ENCODE data around the gene ENOX2.

Gene ENOX2

DNA sequence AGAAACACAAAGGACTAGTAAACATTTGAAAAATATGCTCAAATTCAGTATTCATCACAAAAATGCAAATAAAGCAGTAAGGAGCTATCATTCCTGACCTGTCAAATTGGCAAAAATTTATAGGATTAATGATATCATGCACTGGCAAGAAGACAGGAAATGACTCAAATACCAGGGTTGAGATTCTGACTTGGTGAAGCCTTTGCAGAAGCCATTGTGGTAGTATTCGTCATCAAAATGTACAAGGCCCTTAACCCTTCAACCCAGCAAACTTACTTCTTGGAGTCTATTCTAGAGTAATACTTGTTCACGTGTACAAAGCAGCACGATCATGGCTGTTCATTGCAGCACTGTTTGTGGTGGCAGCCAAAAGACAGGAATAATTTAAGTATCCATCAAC is 132.4 kb downstream of the ENOX2 start:
- TF ChIP-seq, protein P1, sequence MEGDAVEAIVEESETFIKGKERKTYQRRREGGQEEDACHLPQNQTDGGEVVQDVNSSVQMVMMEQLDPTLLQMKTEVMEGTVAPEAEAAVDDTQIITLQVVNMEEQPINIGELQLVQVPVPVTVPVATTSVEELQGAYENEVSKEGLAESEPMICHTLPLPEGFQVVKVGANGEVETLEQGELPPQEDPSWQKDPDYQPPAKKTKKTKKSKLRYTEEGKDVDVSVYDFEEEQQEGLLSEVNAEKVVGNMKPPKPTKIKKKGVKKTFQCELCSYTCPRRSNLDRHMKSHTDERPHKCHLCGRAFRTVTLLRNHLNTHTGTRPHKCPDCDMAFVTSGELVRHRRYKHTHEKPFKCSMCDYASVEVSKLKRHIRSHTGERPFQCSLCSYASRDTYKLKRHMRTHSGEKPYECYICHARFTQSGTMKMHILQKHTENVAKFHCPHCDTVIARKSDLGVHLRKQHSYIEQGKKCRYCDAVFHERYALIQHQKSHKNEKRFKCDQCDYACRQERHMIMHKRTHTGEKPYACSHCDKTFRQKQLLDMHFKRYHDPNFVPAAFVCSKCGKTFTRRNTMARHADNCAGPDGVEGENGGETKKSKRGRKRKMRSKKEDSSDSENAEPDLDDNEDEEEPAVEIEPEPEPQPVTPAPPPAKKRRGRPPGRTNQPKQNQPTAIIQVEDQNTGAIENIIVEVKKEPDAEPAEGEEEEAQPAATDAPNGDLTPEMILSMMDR (IDR thresholded peaks at IDR 0.05; ENCODE audit: insufficient read depth, low read depth, low read length, missing control alignments): no peak
- no peak for DNase-seq (ENCODE audit: low read depth)
- no peak overlapping the region for H3K4me3 ChIP-seq (ENCODE audit: low read depth, low read length)

DNA sequence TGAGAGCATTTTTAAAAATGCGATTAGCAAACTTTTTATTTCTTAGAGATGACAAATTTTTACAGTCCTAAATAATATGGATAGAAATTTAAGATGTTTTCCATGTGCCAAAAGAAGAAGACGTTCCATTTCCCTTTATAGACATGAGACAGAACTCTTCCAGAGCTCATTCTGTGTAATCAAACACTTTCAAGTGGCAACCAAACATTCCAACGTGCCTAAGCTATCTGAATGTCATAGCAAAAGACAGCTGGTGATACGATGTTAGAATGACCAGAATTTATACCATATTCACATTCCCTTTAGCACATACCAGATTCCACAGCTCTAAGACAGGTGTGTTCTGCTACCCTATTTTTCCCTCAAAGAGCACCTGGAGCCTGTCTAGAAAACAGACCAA is 133.2 kb downstream of the ENOX2 start:
- TF ChIP-seq, protein P1 (IDR thresholded peaks at IDR 0.05; ENCODE audit: insufficient read depth, low read depth, low read length, missing control alignments): no peak
- no peak overlapping the region for H3K4me3 ChIP-seq (ENCODE audit: low read depth, low read length)
- no peak for DNase-seq (ENCODE audit: low read depth)

DNA sequence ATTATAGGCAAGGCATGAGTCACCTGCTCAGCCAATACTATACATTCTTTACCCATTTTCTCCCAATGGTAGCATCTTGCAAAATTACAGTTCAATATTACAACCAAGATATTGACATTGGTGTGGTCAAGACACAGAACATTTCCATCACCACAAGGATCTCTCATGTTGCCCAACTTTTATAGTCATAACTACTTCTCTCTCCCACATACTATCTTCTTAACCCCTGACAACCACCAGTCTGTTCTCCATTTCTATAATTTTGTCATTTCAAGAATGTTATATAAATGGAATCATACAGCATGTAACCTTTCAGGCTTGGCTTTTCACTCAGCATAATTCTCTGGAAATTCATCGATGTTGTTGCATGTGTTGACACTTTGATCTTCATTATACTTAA is 144.9 kb downstream of the ENOX2 start:
- no peak for DNase-seq (ENCODE audit: low read depth)
- H3K4me3 ChIP-seq (ENCODE audit: low read depth, low read length): no peak overlapping the region
- TF ChIP-seq, protein P1 (IDR thresholded peaks at IDR 0.05; ENCODE audit: insufficient read depth, low read depth, low read length, missing control alignments): no peak

DNA sequence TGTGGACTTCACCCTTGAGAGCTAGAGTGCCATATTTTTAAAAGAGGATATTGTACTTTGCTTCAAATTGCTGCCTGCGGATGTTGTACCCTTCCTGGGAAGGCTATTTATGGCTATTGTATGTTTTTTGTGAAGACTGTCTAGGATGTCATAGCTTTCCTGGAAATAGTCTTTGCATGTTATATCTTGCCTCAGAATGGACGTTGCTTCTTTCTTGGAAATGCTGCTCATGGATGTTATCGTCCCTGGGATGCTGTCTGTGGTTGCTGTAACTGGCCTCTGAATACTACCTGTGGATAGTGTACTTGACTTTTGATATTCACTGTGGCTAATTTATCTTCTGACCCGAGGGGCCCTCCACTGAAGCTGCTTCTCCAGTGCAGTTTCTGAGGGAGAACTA is 146.8 kb downstream of the ENOX2 start:
- DNase-seq (ENCODE audit: low read depth): no peak
- no peak overlapping the region for H3K4me3 ChIP-seq (ENCODE audit: low read depth, low read length)
- TF ChIP-seq, protein P1 (IDR thresholded peaks at IDR 0.05; ENCODE audit: insufficient read depth, low read depth, low read length, missing control alignments): no peak

- H3K4me3 ChIP-seq (ENCODE audit: low read depth, low read length): no peak overlapping the region
- TF ChIP-seq, protein P1 (IDR thresholded peaks at IDR 0.05; ENCODE audit: insufficient read depth, low read depth, low read length, missing control alignments): no peak
- DNase-seq (ENCODE audit: low read depth): no peak
Measured at GRCh38 chrX:130754353-130754752, 148.7 kb downstream of the ENOX2 start.

DNA sequence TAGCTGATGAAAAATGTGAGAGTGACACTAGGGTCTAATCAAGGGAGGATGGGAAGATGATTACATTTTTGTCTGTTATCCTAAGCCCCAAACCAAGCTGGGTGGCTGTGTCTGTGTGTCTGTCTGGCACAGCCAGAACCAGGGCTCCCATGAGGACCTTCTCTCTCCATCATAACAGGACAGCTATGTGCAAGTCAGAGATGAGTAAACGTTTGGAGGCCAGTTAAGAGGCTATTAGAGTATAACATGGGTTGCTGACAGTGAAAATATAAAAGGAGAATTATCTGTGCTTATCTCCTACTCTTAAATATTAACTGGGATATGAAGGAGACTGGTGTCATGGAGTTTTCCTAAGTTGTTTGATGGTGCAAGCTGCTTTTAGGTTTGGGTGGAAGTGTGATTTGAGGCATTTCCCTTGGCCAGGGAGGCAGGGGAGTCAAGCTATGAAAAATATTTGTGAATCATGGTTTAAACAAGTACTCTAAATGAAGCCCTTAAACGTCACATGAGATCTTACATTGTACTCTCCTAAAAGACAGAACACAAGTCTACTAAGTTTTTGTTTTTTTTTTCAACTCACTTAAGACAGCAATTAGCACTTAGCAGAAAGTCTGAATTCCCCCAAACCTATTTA is 156.2 kb downstream of the ENOX2 start:
- DNase-seq (ENCODE audit: low read depth): no peak
- H3K4me3 ChIP-seq (ENCODE audit: low read depth, low read length): no peak overlapping the region
- TF ChIP-seq, protein P1 (IDR thresholded peaks at IDR 0.05; ENCODE audit: insufficient read depth, low read depth, low read length, missing control alignments): no peak

DNA sequence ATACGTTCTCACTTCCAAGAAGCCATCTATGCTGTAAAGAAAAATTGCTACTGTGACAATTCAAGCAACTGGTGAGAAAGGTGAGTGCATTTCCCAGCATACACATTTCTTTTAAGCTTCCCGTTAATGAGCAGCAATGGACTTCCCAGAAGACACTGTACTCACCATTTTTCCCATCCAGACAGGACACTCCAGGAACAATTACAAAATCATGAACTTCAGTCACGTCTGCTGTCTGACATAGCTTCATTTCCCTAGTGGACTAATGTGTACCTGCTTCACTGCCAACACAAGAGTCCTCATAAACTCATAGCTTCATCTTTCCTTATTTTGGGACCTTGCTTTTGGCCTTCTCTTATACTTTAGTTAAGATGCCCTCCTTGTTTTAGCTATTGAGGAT is 156.9 kb downstream of the ENOX2 start:
- no peak overlapping the region for H3K4me3 ChIP-seq (ENCODE audit: low read depth, low read length)
- DNase-seq (ENCODE audit: low read depth): no peak
- TF ChIP-seq, protein P1 (IDR thresholded peaks at IDR 0.05; ENCODE audit: insufficient read depth, low read depth, low read length, missing control alignments): no peak
